SK-N-MC (cell line): ENCODE measurements around the gene FAM3C.
A peak's percentile ranks its signal among the peaks of the same experiment; 100 is the strongest.
"Not testable (repeated sequence)": the region's sequence is repeated elsewhere in the genome, so short reads cannot be mapped to it uniquely, and the experiment has no call there.

Source experiments
- DNase-seq: peaks from one replicate; pipeline ENCODE4 v3.0.0-alpha.2; 2011; ENCODE audit warnings: low read depth, low spot score
- H3K27ac ChIP-seq: fragments of 200-600 bp; sonication (generic); 2 replicates; pipeline ENCODE4 v1.5.1; 2016; ENCODE audit warnings: mixed run types
- H3K36me3 ChIP-seq: fragments of 200-600 bp; sonication (generic); 2 replicates; pipeline ENCODE4 v1.6.1; 2017; ENCODE audit warnings: antibody characterized with exemption, low read length, mixed read lengths; ENCODE audit not compliant: insufficient read depth
- H3K4me3 ChIP-seq: fragments of 200-600 bp; sonication (generic); 2 replicates; pipeline ENCODE4 v1.5.1; 2016
- H3K9ac ChIP-seq: fragments of 200-600 bp; sonication (generic); 2 replicates; pipeline ENCODE4 v1.8.0; 2017; ENCODE audit warnings: mixed run types, mixed read lengths; ENCODE audit not compliant: insufficient read length
- H3K9me3 ChIP-seq: fragments of 200-600 bp; sonication (generic); 2 replicates; pipeline ENCODE4 v1.6.1; 2017; ENCODE audit warnings: low read depth, mild to moderate bottlenecking, antibody characterized with exemption, low read length, moderate library complexity, mixed read lengths
- EZH2 ChIP-seq: fragments of 200-600 bp; sonication (generic); IDR thresholded peaks from one replicate; pipeline ENCODE4 v1.6.1; 2017; ENCODE audit warnings: antibody characterized with exemption
- FOXP2 ChIP-seq: optimal IDR thresholded peaks from 2 replicates; pipeline ENCODE3; 2011; ENCODE audit warnings: mild to moderate bottlenecking, moderate library complexity; ENCODE audit not compliant: insufficient read depth; ENCODE audit errors: extremely low read length, control extremely low read depth
- POLR2AphosphoS5 ChIP-seq: IDR thresholded peaks from 2 replicates; pipeline ENCODE4 v1.6.1; 2012; ENCODE audit warnings: mild to moderate bottlenecking, low read depth, low read length, borderline replicate concordance

FAM3C gene

DNA sequence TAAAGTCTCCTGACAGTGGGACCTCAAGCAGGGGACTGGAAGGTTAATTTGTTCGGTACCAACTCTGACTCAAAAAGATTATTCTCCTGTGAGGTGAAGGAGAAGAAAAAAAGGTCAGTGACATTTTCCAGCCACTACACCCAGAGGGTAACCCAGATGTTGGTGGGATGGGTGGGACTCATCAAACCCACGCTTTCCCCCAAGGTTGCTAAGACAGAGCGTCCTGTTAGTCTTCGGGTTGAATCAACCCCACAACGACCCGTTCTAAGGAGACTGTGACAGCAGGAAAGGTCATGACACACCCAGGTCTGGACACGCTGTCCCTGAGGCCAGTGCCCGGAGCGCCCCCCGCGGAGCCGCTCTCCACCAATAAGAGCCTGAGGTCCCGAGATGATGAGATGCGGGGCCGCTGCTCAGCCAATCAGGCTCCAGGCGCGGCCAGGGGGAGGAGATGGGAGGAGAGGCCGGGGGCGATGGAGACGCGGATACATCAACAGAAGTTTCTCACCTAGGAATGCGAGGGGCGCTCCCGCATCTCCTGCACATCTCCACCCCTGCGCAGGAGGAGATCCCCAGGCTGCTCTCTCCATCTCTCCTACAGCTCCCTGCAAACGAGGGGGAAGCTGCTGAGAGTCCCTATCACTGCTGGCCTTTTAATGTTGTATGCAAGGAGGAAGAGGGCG is 67.5 kb downstream of the FAM3C start, which contains the start of gene WNT16:
Gene WNT16 (plus strand): TSS at position 493 of the 683 bp plus-strand sequence. CDS start 293 bp downstream, outside the sequence.
- Histone ChIP-seq H3K9me3 (no peaks in the 10 kb centered on the region), H3K4me3 (peak within 1 kb of the TSS; percentile 75), H3K27ac (no peak within 1 kb of the TSS), H3K36me3 (no peaks in the 10 kb centered on the region), H3K9ac (no peak within 1 kb of the TSS)
- TF ChIP-seq FOXP2 (no peak), EZH2 (no peak), POLR2AphosphoS5 (no peak)
- DNase-seq, result no peak

- no peak overlapping the region for H3K9ac ChIP-seq
- H3K9me3 ChIP-seq, result no peaks in the 10 kb centered on the region
- no peak overlapping the region for H3K4me3 ChIP-seq
- H3K27ac ChIP-seq, result no peak overlapping the region
- H3K36me3 ChIP-seq, result no peaks in the 10 kb centered on the region
- no peak for DNase-seq
- TF ChIP-seq POLR2AphosphoS5, result no peak
- no peak for TF ChIP-seq EZH2
- no peak for TF ChIP-seq FOXP2
Measured at GRCh38 chr7:121327671-121328070, 68.4 kb downstream of the FAM3C start.

- no peak overlapping the region for H3K27ac ChIP-seq
- no peaks in the 10 kb centered on the region for H3K36me3 ChIP-seq
- H3K9ac ChIP-seq, result no peak overlapping the region
- H3K9me3 ChIP-seq, result no peaks in the 10 kb centered on the region
- DNase-seq, result no peak
- no peak for TF ChIP-seq POLR2AphosphoS5
- TF ChIP-seq FOXP2, result no peak
- no peak for TF ChIP-seq EZH2
- H3K4me3 ChIP-seq, result no peak overlapping the region
Measured at GRCh38 chr7:121323515-121324302, 72.4 kb downstream of the FAM3C start.

DNA sequence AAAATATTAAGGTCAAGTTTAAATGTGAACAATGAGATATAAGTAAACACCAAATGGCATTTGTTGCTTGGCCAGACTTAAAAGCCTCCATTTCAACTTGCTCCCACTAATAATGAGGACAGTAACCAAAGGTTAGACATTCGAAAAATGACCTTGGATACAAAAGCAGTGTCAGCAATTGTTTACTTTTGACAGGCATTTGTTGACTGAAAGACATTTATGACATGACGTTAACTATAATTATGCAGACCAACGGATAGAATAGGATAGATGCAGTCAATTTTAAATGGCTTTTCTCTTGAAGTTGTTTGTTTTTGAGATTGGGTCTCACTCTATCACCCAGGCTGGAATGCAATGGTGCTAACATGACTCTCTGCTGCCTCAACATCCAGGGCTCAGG is 73.6 kb downstream of the FAM3C start:
- Histone ChIP-seq H3K36me3 (no peaks in the 10 kb centered on the region), H3K4me3 (no peak overlapping the region), H3K9ac (no peak overlapping the region), H3K9me3 (no peaks in the 10 kb centered on the region), H3K27ac (no peak overlapping the region)
- no peak for TF ChIP-seq EZH2
- no peak for TF ChIP-seq POLR2AphosphoS5
- no peak for TF ChIP-seq FOXP2
- no peak for DNase-seq

- H3K27ac ChIP-seq, H3K9ac ChIP-seq, H3K36me3 ChIP-seq, H3K9me3 ChIP-seq, DNase-seq, H3K4me3 ChIP-seq: not testable (repeated sequence)
Measured at GRCh38 chr7:121315170-121315569, 80.9 kb downstream of the FAM3C start.

GRCh38 chr7:121313793-121314676 is 82.1 kb downstream of the FAM3C start:
- Histone ChIP-seq H3K36me3 (no peaks in the 10 kb centered on the region), H3K9ac (no peak overlapping the region), H3K27ac (peak overlapping the region; percentile 22; the same call in 1 of the 2 replicates), H3K4me3 (peak overlapping the region; percentile 63), H3K9me3 (no peaks in the 10 kb centered on the region; the same call in 1 of the 2 replicates)
- TF ChIP-seq POLR2AphosphoS5 (no peak), EZH2 (no peak), FOXP2 (no peak)
- DNase-seq, result peak; percentile 56

DNA sequence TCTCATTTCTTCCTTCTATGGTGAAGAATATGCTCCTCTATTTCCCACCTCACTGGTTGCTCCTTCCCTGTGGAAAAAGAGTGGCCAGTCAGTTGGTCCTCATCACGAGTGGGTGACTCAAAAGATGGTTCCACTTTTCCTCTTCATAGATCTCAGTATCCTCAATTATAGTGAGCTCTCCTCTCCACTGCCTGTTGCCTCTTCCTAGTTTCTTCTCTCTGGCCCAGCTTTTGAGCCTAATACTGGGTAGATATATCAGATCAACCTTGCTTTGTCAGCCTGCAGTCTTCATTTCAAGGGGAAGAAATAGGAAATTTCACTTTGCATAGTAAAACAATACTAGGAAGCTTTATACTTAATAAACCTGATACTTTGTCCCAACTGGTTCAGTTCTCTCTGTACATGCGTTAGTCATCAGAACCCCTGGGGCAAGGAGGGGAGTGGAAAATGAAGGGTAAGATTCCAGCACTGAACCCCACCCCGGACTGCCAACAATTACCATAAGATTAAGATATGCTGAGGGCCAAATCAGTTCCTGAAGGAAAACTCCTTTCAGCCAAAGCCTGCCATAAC is 82.8 kb downstream of the FAM3C start:
- Histone ChIP-seq H3K4me3 (peak overlapping the region; percentile 63), H3K36me3 (no peaks in the 10 kb centered on the region), H3K27ac (peak overlapping the region; percentile 22; the same call in 1 of the 2 replicates), H3K9me3 (no peaks in the 10 kb centered on the region; the same call in 1 of the 2 replicates), H3K9ac (no peak overlapping the region)
- no peak for DNase-seq
- TF ChIP-seq POLR2AphosphoS5, result no peak
- no peak for TF ChIP-seq EZH2
- no peak for TF ChIP-seq FOXP2
